Fibroblast of gingiva (primary cell): Measurements from ENCODE around the gene DCUN1D3.
A peak's percentile ranks its signal among the peaks of the same experiment; 100 is the strongest.
"Not testable (repeated sequence)": the region's sequence is repeated elsewhere in the genome, so short reads cannot be mapped to it uniquely, and the experiment has no call there.

ENCODE experiments used
- DNase-seq: peaks from one replicate; pipeline ENCODE4 v3.0.0-alpha.2; 2011; ENCODE audit warnings: low read depth

The DCUN1D3 gene

DNA sequence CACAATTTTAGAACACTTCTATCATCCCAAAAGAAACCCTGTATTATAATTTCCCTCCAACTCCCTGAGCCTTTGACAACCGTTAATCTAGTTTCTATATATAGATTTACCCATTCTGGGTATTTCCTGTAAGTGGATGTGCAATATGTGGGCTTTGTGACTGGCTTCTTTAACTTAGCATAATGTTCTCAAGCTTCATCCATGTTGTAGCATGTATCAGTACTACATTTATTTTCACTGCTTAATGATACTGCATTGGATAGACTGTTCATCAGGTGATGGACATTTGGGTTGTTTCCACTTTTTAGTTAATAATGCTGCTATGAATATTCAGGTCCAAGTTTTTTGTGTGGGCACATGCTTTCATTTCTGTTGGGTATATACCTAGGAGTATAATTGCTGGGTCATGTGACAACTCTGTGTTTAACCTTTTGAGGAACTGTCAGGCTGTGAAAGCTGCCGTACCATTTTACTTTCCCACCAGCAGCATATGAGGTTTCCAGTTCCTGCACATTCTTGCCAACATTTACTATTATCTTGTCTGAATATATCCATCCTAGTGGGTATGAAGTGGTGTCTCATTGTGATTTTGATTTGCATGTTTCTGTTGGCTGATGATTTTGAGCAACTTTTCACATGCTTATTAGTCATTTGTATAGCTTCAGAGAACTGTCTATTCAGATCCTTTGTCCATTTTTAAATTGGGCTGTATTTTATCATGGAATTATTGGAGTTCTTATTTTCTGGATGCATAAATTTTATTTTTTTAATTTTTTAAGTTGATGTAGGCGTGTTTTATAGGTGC, 77.4 kb downstream of the DCUN1D3 start:
- no peak for DNase-seq

- no peak for DNase-seq
Measured at GRCh38 chr16:20821682-20822081, 78.5 kb downstream of the DCUN1D3 start.

GRCh38 chr16:20818929-20819585, 81.1 kb downstream of the DCUN1D3 start:
- DNase-seq = no peak

DNA sequence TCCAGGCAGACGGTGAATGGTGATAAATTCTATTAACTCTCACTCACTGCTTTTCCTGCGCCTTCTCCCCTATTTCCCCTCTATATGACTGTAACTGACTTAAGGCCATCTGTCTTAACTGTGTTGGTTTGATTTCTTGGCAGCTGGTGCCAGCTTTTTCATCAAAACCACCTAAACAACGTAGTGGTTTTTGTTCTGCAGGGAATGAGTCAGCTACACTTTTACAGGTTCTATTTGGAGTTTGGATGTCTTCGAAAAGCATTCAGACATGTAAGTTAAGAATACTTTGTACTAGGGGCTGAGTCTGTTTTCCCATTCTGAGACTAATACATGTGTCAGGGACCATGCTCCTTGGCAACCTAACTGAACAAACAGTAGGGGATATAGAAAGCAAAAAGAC, 85.4 kb downstream of the DCUN1D3 start:
- DNase-seq = no peak

DNA sequence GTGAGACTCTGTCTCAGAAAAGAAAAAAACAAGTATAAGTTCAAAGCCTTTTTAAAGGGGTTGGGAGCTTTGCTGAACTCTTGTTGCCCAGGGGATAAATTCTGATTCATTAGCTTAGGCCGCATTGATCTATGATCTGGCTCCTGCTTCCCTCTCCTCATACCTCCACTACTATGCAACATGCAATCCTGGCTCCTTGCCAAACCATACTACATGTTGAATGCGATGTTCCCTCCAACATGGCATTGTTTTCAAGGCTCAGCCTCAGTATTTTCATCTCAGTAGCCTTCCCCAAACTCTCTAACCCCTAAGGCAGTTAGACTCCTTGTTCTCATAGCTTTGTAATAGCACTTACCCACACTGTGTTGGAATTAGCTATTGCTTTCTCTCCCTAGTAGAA, 87.6 kb downstream of the DCUN1D3 start:
- DNase-seq = no peak

GRCh38 chr16:20811889-20812439, 88.2 kb downstream of the DCUN1D3 start:
- DNase-seq = no peak

DNA sequence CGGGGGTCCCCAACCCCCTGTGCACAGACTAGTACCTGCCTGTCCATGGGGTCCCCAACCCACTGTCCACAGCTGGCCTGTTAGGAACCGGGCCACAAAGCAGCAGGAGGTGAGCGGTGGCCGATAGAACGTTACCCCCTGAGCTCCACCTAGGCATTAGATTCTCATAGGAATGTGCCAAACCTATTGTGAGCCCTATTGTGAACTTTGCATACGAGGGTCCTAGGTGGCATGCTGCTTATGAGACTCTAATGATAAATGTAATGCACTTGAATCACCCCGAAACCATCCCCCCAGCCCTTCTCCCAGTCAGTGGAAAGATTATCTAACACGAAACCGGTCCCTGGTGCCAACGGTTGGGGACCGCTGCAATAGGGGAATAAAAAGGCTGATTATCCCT, 92.3 kb downstream of the DCUN1D3 start:
- no peak for DNase-seq

GRCh38 chr16:20806168-20807050, 93.7 kb downstream of the DCUN1D3 start, which contains the start of the genes ERI2 and REXO5:
Gene ERI2, minus strand, starts transcription at chr16:20806472. Its CDS starts 42 bp downstream, at chr16:20806430.
Gene REXO5, plus strand, starts transcription at chr16:20806527. Its CDS starts 427 bp downstream, at chr16:20806954.
- peak; percentile 93 for DNase-seq

- not testable (repeated sequence) for DNase-seq
Measured at GRCh38 chr16:20805684-20806167, 94.4 kb downstream of the DCUN1D3 start.
